ENCODE results near the gene SORL1.
A peak's percentile ranks its signal among the peaks of the same experiment; 100 is the strongest.

SORL1 gene

GRCh38 chr11:121544956-121545355 is 92.8 kb downstream of the SORL1 start:
- DNase-seq = no peak

- no peak for DNase-seq
Observed at GRCh38 chr11:121547574-121547973, 95.5 kb downstream of the SORL1 start.

GRCh38 chr11:121550247-121551030 is 98.3 kb downstream of the SORL1 start:
- no peak for DNase-seq

GRCh38 chr11:121551463-121551862 is 99.3 kb downstream of the SORL1 start:
- DNase-seq = no peak

- DNase-seq = no peak
Observed at GRCh38 chr11:121552154-121552553, 100.0 kb downstream of the SORL1 start.

- DNase-seq = no peak
Observed at GRCh38 chr11:121552644-121553043, 100.5 kb downstream of the SORL1 start.

GRCh38 chr11:121553389-121553788 is 101.3 kb downstream of the SORL1 start:
- DNase-seq = no peak

- no peak for DNase-seq
Observed at GRCh38 chr11:121553806-121554205, 101.7 kb downstream of the SORL1 start.

- DNase-seq = no peak
Observed at GRCh38 chr11:121554552-121554951, 102.4 kb downstream of the SORL1 start.

GRCh38 chr11:121555121-121555520 is 103.0 kb downstream of the SORL1 start:
- DNase-seq = no peak

- no peak for DNase-seq
Observed at GRCh38 chr11:121556937-121557336, 104.8 kb downstream of the SORL1 start.

- DNase-seq = no peak
Observed at GRCh38 chr11:121557348-121557747, 105.2 kb downstream of the SORL1 start.

- no peak for DNase-seq
Observed at GRCh38 chr11:121559606-121560200, 107.6 kb downstream of the SORL1 start.

GRCh38 chr11:121560236-121560635 is 108.1 kb downstream of the SORL1 start:
- no peak for DNase-seq

- no peak for DNase-seq
Observed at GRCh38 chr11:121561240-121561639, 109.1 kb downstream of the SORL1 start.

- DNase-seq = no peak
Observed at GRCh38 chr11:121561716-121562115, 109.6 kb downstream of the SORL1 start.

- no peak for DNase-seq
Observed at GRCh38 chr11:121563003-121563402, 110.9 kb downstream of the SORL1 start.

GRCh38 chr11:121563900-121564822 is 112.0 kb downstream of the SORL1 start:
- DNase-seq = peak; percentile 90

GRCh38 chr11:121564948-121565684 is 113.0 kb downstream of the SORL1 start:
- no peak for DNase-seq

GRCh38 chr11:121566279-121567168 is 114.4 kb downstream of the SORL1 start:
- no peak for DNase-seq

GRCh38 chr11:121567995-121568394 is 115.9 kb downstream of the SORL1 start:
- no peak for DNase-seq

Data from NCI-H526 treated with DMSO at 0.1 percent for 48 hours (cell line).